H1 (cell line): ENCODE data around the gene EPYC. TPM values are rescaled to one million over a fixed set of nuclear protein-coding genes. Genes with fewer than 3 reads are reported as not detected.

Experiments used
- ATF2 ChIP-seq: IDR thresholded peaks from 2 replicates; pipeline ENCODE4 v1.6.1; 2012; ENCODE audit warnings: low read length, inconsistent platforms
- CHD1 ChIP-seq: IDR thresholded peaks from 2 replicates; pipeline ENCODE4 v1.6.1; 2012; ENCODE audit warnings: low read depth, low read length, improper control_type of control experiment
- JUN ChIP-seq: IDR thresholded peaks from 2 replicates; pipeline ENCODE4 v1.6.1; 2011; ENCODE audit warnings: low read depth, mild to moderate bottlenecking, improper control_type of control experiment, low read length
- KDM4A ChIP-seq: IDR thresholded peaks from one replicate; pipeline ENCODE4 v1.7.1; 2012; ENCODE audit warnings: low read depth, mild to moderate bottlenecking, moderate library complexity, low read length, inconsistent platforms; ENCODE audit not compliant: severe bottlenecking
- KDM5A ChIP-seq: fragments of 200-600 bp; IDR thresholded peaks from 2 replicates; pipeline ENCODE4 v1.7.1; 2012; ENCODE audit warnings: mild to moderate bottlenecking, low read length, inconsistent platforms, mixed read lengths
- RBBP5 ChIP-seq: IDR thresholded peaks from 2 replicates; pipeline ENCODE4 v1.7.1; 2012; ENCODE audit warnings: low read depth, mild to moderate bottlenecking, inconsistent platforms, low read length, moderate library complexity, borderline replicate concordance
- SRF ChIP-seq: IDR thresholded peaks from 2 replicates; pipeline ENCODE4 v1.6.1; 2011; ENCODE audit warnings: mild to moderate bottlenecking, low read depth, low read length, moderate library complexity
- SUZ12 ChIP-seq: fragments of 200-600 bp; sonication (generic); IDR thresholded peaks from 2 replicates; pipeline ENCODE4 v1.6.1; 2012; ENCODE audit warnings: mild to moderate bottlenecking, inconsistent platforms, low read length, moderate library complexity, mixed read lengths
- TCF12 ChIP-seq: IDR thresholded peaks from 2 replicates; pipeline ENCODE4 v1.6.1; 2011; ENCODE audit warnings: low read depth, mild to moderate bottlenecking, low read length
- polyA plus RNA-seq, 7 experiments: library from polyadenylated mRNA; depleted of rRNA in 3 of 7; stranded (reverse) in 5 of 7; unstranded in 2 of 7; fragments of >200 nt in 5 of 7; fragments of 200-250 nt in 2 of 7; gene quantifications; 1 replicate in 5 of 7; 2 replicates in 1 of 7; 4 replicates in 1 of 7; pipeline versions ENCODE4 v1.2.1 to v1.2.3, GENCODE V29; 2011 to 2013; ENCODE audit warnings: missing spikeins in 2 of 7, mixed read lengths in 2 of 7
- total RNA-seq: library from RNA; stranded (reverse); fragmentation: NEBNext Ultra II Directional; extraction: Animal tissue kit (Norgen Biotek cat#: 25700); gene quantifications from 2 replicates; pipeline ENCODE4 v1.2.1, GENCODE V29; 2021
- TF ChIP-seq, protein P1 (sequence below): IDR thresholded peaks from 2 replicates; pipeline ENCODE4 v1.6.1; 2011; ENCODE audit warnings: low read depth, mild to moderate bottlenecking, low read length; ENCODE audit not compliant: insufficient read depth

Gene EPYC
- total and polyA plus RNA-seq, 2 of the 8 experiments (the other 6 are each of a cell fraction or from before 2014, with no cell fraction given) = not detected

DNA sequence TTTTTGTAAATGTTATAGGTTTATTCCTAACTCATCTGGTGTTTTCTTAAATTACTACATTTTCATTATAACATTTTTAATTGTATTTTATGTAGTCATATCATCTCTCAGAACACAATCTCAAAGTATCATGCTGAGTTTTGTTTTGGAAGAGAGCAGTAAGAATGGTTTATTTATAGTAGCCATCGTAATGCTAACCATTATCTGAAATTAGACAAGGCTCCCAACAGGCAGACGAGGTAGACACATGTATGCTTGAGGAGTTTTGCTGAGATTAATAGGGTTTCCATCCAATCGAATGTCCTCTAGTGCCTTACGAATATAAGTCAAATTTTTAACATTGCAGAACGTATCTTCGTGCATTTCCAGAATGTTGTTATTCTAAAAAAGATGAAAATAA lies 40.8 kb downstream of the EPYC start (continued):
- TF ChIP-seq ATF2 (no peak), KDM5A (no peak), SRF (no peak), CHD1 (no peak), TCF12 (no peak), RBBP5 (no peak), SUZ12 (no peak), KDM4A (no peak), JUN (no peak)
- TF ChIP-seq, protein P1, sequence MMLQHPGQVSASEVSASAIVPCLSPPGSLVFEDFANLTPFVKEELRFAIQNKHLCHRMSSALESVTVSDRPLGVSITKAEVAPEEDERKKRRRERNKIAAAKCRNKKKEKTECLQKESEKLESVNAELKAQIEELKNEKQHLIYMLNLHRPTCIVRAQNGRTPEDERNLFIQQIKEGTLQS = no peak
